Motor neuron (in vitro differentiated cells): Measurements from ENCODE around the gene ANKLE2. TPM values are rescaled to one million over a fixed set of nuclear protein-coding genes. Genes with fewer than 3 reads are reported as not detected.
"Not testable (repeated sequence)": the region's sequence is repeated elsewhere in the genome, so short reads cannot be mapped to it uniquely, and the experiment has no call there.

Experiments used
- ATAC-seq, 8 experiments: fragments of 200-7000 bp; cut with Tn5 transposase; replicated peaks in 6 of 8; 2 replicates each; pipeline ENCODE4 v1.8.0; 2021; ENCODE audit warnings: mild to moderate bottlenecking in 8 of 8, moderate library complexity in 8 of 8
- H3K27ac ChIP-seq, 2 donors: fragments of 250-450 bp; sonication (Bioruptor Pico); 2 replicates each; pipeline ENCODE4 v1.9.0; 2021; ENCODE audit warnings: antibody characterized with exemption in 2 of 2, mild to moderate bottlenecking in 2 of 2, moderate library complexity in 1 of 2
- H3K4me1 ChIP-seq, 2 donors: fragments of 250-450 bp; sonication (Bioruptor Pico); replicated peaks in 1 of 2; 2 replicates each; pipeline ENCODE4 v1.6.1; 2021; ENCODE audit warnings: antibody characterized with exemption in 2 of 2, mild to moderate bottlenecking in 2 of 2, moderate library complexity in 1 of 2
- H3K4me3 ChIP-seq, 5 donors: fragments of 250-450 bp; sonication (Bioruptor Pico); 2 replicates each; pipeline ENCODE4 v1.9.0; 2021; ENCODE audit warnings: antibody characterized with exemption in 5 of 5, mild to moderate bottlenecking in 5 of 5, moderate library complexity in 4 of 5
- WGBS, 10 experiments: fragments of 450-650 bp; shearing (Covaris generic); methylation state at CpG; one replicate each; pipeline ENCODE4 v1.0.0; 2022; 5-methylcytosine and 5-hydroxymethylcytosine counted together
- in situ Hi-C, 9 experiments: fragments of 400-800 bp; cut with MboI; loops; one replicate each; pipeline ENCODE4 v1.15.0; 2021; ENCODE audit warnings: low sequenced_read_pairs in 9 of 9, low pct_unique_long_range_greater_than_20kb in 2 of 9; ENCODE audit not compliant: unreplicated experiment in 9 of 9
- total RNA-seq, 8 experiments: library from RNA; unstranded; fragments of 300-600 nt; gene quantifications; 2 replicates each; pipeline versions ENCODE4 v1.2.3 to v1.2.4, GENCODE V29; 2022

The ANKLE2 gene
- total RNA-seq, 8 experiments from 2014 or later, result 22.6 to 78.8 (median 36.8) TPM

- peaks cover 0 to 6% of the 10 kb centered on the region in 2 donors for H3K4me1 ChIP-seq
- H3K27ac ChIP-seq, result no peak overlapping the region
These were observed 54.4 kb downstream of the ANKLE2 start for GRCh38 chr12:132707241-132707640.

GRCh38 chr12:132703641-132704040, 58.0 kb downstream of the ANKLE2 start:
- no peak overlapping the region for H3K27ac ChIP-seq
- 65 to 100% (median 90%) methylated on average over 1 to 8 of the region's 9 CpGs; no CpG with 5 or more reads in 3 of the 10 experiments for WGBS, 10 experiments
- H3K4me1 ChIP-seq, result no peaks in the 10 kb centered on the region
- ATAC-seq, result peak in 1 of 8 experiments; percentile 2
- in situ Hi-C loops, result no loop called here
- H3K4me3 ChIP-seq, result no peak overlapping the region

More at GRCh38 chr12:132707241-132707640, 54.4 kb downstream of the ANKLE2 start:
- in situ Hi-C loops, result no loop called here
- WGBS, 10 experiments, result 67 to 92% (median 82%) methylated on average over 1 to 5 of the region's 6 CpGs; no CpG with 5 or more reads in 6 of the 10 experiments
- no peak for ATAC-seq
- H3K4me3 ChIP-seq, result no peak overlapping the region

GRCh38 chr12:132702640-132703039, 59.0 kb downstream of the ANKLE2 start:
- no peaks in the 10 kb centered on the region for H3K4me1 ChIP-seq
- peak in 7 of 8 experiments; percentile 18 to 69 (median 36) for ATAC-seq
- 80 to 100% methylated on average over 1 of the region's 4 CpGs; no CpG with 5 or more reads in 8 of the 10 experiments for WGBS, 10 experiments
- in situ Hi-C loops, result no loop called here
- H3K27ac ChIP-seq, result no peak overlapping the region
- H3K4me3 ChIP-seq, result no peak overlapping the region

DNA sequence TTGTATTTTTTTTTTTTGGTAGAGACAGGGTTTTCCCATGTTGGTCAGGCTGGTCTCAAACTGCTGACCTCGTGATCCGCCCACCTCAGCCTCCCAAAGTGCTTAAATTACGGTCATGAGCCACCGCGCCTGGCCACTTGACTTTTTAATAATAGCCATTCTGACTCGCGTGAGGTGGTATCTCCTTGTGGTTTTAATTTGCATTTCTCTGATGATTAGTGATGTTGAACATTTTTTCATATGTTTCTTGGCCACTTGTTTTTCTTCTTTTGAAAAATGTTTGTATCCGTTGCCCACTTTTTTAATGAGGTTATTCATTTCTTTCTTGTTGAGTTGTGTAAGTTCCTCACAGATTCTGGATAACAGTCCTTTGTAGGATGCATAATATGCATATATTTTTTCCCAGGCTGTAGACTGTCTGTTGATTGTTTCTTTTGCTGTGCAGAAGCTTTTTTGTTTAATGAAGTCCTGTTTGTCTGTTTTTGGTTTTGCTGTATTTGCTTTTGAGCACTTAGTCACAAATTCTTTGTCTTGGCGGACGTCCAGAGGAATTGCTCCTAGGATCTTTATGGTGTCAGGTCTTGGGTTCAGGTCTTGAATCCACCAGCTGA, 61.3 kb downstream of the ANKLE2 start:
- in situ Hi-C loops, result no loop called here
- no peak overlapping the region for H3K4me3 ChIP-seq
- H3K27ac ChIP-seq, result no peak overlapping the region
- peak in 3 of 8 experiments; percentile 38 to 66 (median 61) for ATAC-seq
- H3K4me1 ChIP-seq, result no peaks in the 10 kb centered on the region
- 29 to 100% (median 89%) methylated on average over 3 to 10 of the region's 10 CpGs; no CpG with 5 or more reads in 1 of the 10 experiments for WGBS, 10 experiments

DNA sequence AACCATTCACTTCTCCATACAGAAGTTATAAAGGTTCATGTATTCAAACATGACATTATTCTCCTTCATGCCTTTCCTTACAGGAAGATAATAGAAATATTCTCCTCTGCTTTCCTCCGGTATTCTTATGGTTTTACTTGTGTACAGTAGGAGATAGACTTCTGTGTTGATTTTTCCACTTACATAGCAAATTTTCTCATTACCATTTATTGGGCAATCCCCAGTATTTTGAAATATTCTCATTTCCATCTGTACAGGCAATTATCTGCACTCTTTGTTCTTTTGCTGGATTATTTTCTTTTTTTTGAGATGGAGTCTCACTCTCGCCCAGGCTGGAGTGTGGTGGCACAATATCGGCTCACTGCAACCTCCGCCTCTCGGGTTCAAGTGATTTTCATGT, 63.3 kb downstream of the ANKLE2 start:
- in situ Hi-C loops, result no loop called here
- Histone ChIP-seq H3K4me3 (no peak overlapping the region), H3K4me1 (no peaks in the 10 kb centered on the region), H3K27ac (no peak overlapping the region)
- ATAC-seq, result peak in 2 of 8 experiments; percentile 46 to 71
- WGBS, 10 experiments, result 0 to 100% (median 83%) methylated on average over 1 to 5 of the region's 5 CpGs

- H3K4me3 ChIP-seq, result no peak overlapping the region
- ATAC-seq, result no peak
- in situ Hi-C loops, result no loop called here
- 91 to 100% (median 100%) methylated on average over 1 to 12 of the region's 12 CpGs; no CpG with 5 or more reads in 6 of the 10 experiments for WGBS, 10 experiments
- H3K27ac ChIP-seq, result no peak overlapping the region
- H3K4me1 ChIP-seq, result no peaks in the 10 kb centered on the region
These were observed 66.2 kb downstream of the ANKLE2 start for GRCh38 chr12:132695431-132695830.

DNA sequence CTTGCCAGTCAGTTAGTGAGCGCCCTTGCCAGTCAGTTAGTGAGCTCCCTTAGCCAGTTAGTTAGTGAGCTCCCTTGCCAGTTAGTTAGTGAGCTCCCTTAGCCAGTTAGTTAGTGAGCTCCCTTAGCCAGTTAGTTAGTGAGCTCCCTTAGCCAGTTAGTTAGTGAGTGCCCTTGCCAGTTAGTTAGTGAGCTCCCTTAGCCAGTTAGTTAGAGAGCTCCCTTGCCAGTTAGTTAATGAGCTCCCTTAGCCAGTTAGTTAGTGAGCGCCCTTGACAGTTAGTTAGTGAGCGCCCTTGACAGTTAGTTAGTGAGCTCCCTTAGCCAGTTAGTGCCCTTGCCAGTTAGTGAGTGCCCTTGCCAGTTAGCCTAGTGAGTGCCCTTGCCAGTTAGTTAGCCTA, 66.7 kb downstream of the ANKLE2 start:
- ATAC-seq, in situ Hi-C loops, H3K4me1 ChIP-seq, H3K27ac ChIP-seq, H3K4me3 ChIP-seq: not testable (repeated sequence)
- 90 to 100% (median 95%) methylated on average over 1 to 2 of the region's 3 CpGs; no CpG with 5 or more reads in 6 of the 10 experiments for WGBS, 10 experiments

- H3K4me1 ChIP-seq, H3K4me3 ChIP-seq, ATAC-seq, H3K27ac ChIP-seq, in situ Hi-C loops: not testable (repeated sequence)
- 90% methylated on average over 2 of the region's 3 CpGs; no CpG with 5 or more reads in 9 of the 10 experiments for WGBS, 10 experiments
These were observed 69.6 kb downstream of the ANKLE2 start for GRCh38 chr12:132692030-132692429.

GRCh38 chr12:132690112-132690511, 71.5 kb downstream of the ANKLE2 start:
- in situ Hi-C loops, result no loop called here
- ATAC-seq, result no peak
- 80 to 100% (median 96%) methylated on average over 1 to 8 of the region's 9 CpGs; no CpG with 5 or more reads in 3 of the 10 experiments for WGBS, 10 experiments

DNA sequence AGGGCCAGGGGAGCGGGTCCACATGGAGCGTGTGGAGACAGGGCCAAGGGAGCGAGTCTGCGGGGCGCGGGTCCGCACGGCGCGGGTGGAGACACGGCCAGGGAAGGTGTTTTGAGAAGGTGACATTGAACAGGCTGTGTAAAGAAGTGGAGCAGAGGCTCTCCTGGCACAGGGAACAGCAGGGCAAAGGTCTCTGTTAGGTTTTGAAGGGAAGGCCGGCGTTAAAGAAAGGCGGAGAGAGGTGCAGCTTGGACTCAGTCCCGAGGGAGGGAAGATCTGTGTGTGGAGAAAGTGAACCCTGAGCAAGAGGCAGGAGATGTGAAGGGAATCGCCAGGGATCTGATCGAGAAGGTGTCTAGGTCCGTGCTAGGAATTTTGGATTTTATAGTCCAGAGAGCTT, 72.4 kb downstream of the ANKLE2 start:
- 20 to 100% (median 65%) methylated on average over 1 to 16 of the region's 18 CpGs for WGBS, 10 experiments
- peaks cover 0 to 5% of the 10 kb centered on the region in 2 donors for H3K4me1 ChIP-seq
- ATAC-seq, result no peak
- peak overlapping the region in 1 of 5 donors; percentile 20 for H3K4me3 ChIP-seq
- H3K27ac ChIP-seq, result no peak overlapping the region
- in situ Hi-C loops, result no loop called here

More at GRCh38 chr12:132690112-132690511, 71.5 kb downstream of the ANKLE2 start:
- H3K4me3 ChIP-seq, result no peak overlapping the region
- no peak overlapping the region for H3K27ac ChIP-seq
- H3K4me1 ChIP-seq, result peaks cover 0 to 5% of the 10 kb centered on the region in 2 donors

GRCh38 chr12:132687211-132688164, 74.1 kb downstream of the ANKLE2 start, which contains the start of the genes POLE and PXMP2:
Gene POLE (minus strand): TSS chr12:132687342. CDS start chr12:132687315, 27 bp downstream.
Gene PXMP2 (plus strand): TSS chr12:132687587. CDS start chr12:132687671, 84 bp downstream.
- peaks cover 0 to 5% of the 10 kb centered on the region in 2 donors for H3K4me1 ChIP-seq
- no CpG with 5 or more reads among the region's 134 CpGs for WGBS, 10 experiments
- H3K4me3 ChIP-seq, result peak within 1 kb of the TSS; percentile 73 to 91 (median 90)
- H3K27ac ChIP-seq, result peak within 1 kb of the TSS in 1 of 2 donors; percentile 58
- in situ Hi-C loops, result no loop called here
- peak; percentile 88 to 96 (median 94) for ATAC-seq

DNA sequence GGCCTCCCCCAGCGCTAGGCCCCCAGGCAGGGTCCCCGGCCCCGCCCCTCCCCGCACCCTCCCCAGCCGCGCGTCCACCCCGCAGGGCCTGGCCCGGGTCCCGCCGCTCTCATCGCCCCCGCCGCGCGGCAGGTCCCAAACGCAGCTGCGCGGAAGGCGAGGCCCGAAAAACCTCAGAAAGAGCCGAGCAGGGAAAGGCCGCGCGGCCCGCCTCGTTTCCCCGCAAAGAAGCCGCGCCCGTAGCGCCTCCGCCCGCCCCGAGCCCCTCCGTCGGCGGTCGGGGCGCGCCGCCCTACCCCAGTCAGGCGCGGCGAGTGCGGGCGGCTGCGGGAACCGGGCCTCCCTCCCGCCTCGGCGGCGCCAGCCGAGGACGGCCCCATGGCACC, 74.8 kb downstream of the ANKLE2 start:
- Histone ChIP-seq H3K4me3 (peak overlapping the region; percentile 73 to 91 (median 90)), H3K27ac (peak overlapping the region in 1 of 2 donors; percentile 58), H3K4me1 (peaks cover 0 to 5% of the 10 kb centered on the region in 2 donors)
- no CpG with 5 or more reads among the region's 55 CpGs for WGBS, 10 experiments
- peak in 7 of 8 experiments; percentile 13 to 57 (median 19) for ATAC-seq
- in situ Hi-C loops, result no loop called here

- no peak overlapping the region for H3K4me3 ChIP-seq
- ATAC-seq, result no peak
These were observed 76.2 kb downstream of the ANKLE2 start for GRCh38 chr12:132685400-132685799.

More at GRCh38 chr12:132685400-132685799, 76.2 kb downstream of the ANKLE2 start:
- Histone ChIP-seq H3K27ac (no peak overlapping the region), H3K4me1 (peaks cover 0 to 5% of the 10 kb centered on the region in 2 donors)
- in situ Hi-C loops, result no loop called here
- 50 to 100% (median 62%) methylated on average over 1 to 2 of the region's 5 CpGs; no CpG with 5 or more reads in 4 of the 10 experiments for WGBS, 10 experiments
